Endothelial cell of umbilical vein (primary cell): ENCODE measurements around the gene RPL3. TPM values are rescaled to one million over a fixed set of nuclear protein-coding genes. Genes with fewer than 3 reads are reported as not detected.
A peak's percentile ranks its signal among the peaks of the same experiment; 100 is the strongest.

ENCODE experiments used
- BruUV-seq: library from RNA; stranded (reverse); fragments of 400-500 nt; replicated peaks from 2 replicates; lab custom pipeline; 2021; lab: Mats Ljungman, UMichigan
- CTCF ChIA-PET: fragments of 300-600, 350-600 bp; sonication (Branson Sonifier 250); formaldehyde crosslinking; loops from one replicate; lab custom pipeline; 2021; ENCODE audit warnings: antibody characterized with exemption, inconsistent platforms; lab: Charles Lee
- POLR2A ChIA-PET: fragments of 300-600, 350-600 bp; sonication (Branson Sonifier 250); formaldehyde crosslinking; loops from one replicate; lab custom pipeline; 2021; ENCODE audit warnings: antibody characterized with exemption, inconsistent platforms; lab: Charles Lee
- DNase-seq: peaks from one replicate; pipeline ENCODE4 v3.0.0-alpha.2; 2011; ENCODE audit warnings: low read depth, low spot score
- FAIRE-seq: peaks from 2 replicates; lab custom pipeline; 2011; peaks lifted over from hg19 to GRCh38; lab: Jason Lieb, UNC
- H2AFZ ChIP-seq: 2 replicates; pipeline ENCODE4 v1.6.0; 2012; ENCODE audit warnings: low read depth, low read length, control low read depth, inconsistent platforms
- H3K27ac ChIP-seq: 2 replicates; pipeline ENCODE4 v1.5.1; 2011; ENCODE audit warnings: low read depth, mild to moderate bottlenecking, control low read depth, low read length, moderate library complexity; ENCODE audit not compliant: insufficient read depth
- H3K27me3 ChIP-seq, 2 experiments: 2 replicates each; pipeline versions ENCODE4 v1.6.0 to v1.6.1; 2011; ENCODE audit warnings: low read length in 2 of 2, mixed read lengths in 1 of 2; ENCODE audit not compliant: control insufficient read depth in 2 of 2, insufficient read depth in 2 of 2
- H3K36me3 ChIP-seq, 2 experiments: 2 replicates in 1 of 2; 3 replicates in 1 of 2; pipeline ENCODE4 v1.5.1; 2011; ENCODE audit warnings: low read length in 2 of 2, mild to moderate bottlenecking in 1 of 2, moderate library complexity in 1 of 2; ENCODE audit not compliant: control insufficient read depth in 2 of 2, insufficient read depth in 2 of 2; ENCODE audit errors: extremely low read depth in 1 of 2
- H3K4me1 ChIP-seq: 3 replicates; pipeline ENCODE4 v1.5.1; 2011; ENCODE audit warnings: mild to moderate bottlenecking, low read length; ENCODE audit not compliant: control insufficient read depth, insufficient read depth; ENCODE audit errors: extremely low read depth
- H3K4me2 ChIP-seq: 2 replicates; pipeline ENCODE4 v1.6.1; 2011; ENCODE audit warnings: low read length, control low read depth, mixed read lengths; ENCODE audit not compliant: insufficient read depth
- H3K4me3 ChIP-seq, 3 experiments: fragments of 200-600 bp in 1 of 3; sonication (generic), shearing (Covaris generic) in 1 of 3; replicated peaks in 1 of 3; 2 replicates each; pipeline ENCODE4 v1.5.1; 2011 to 2016; ENCODE audit warnings: control low read depth in 3 of 3, low read length in 3 of 3, mild to moderate bottlenecking in 2 of 3, inconsistent platforms in 1 of 3, low read depth in 1 of 3, moderate library complexity in 1 of 3; ENCODE audit not compliant: insufficient read depth in 1 of 3
- H3K79me2 ChIP-seq: 2 replicates; pipeline ENCODE4 v1.6.0; 2012; ENCODE audit warnings: low read length, inconsistent platforms; ENCODE audit not compliant: control insufficient read depth, insufficient read depth
- H3K9ac ChIP-seq: replicated peaks from 2 replicates; pipeline ENCODE3; 2011; ENCODE audit warnings: low read length, control low read depth; ENCODE audit not compliant: insufficient read depth; ENCODE audit errors: extremely low read depth
- H3K9me1 ChIP-seq: replicated peaks from 3 replicates; pipeline ENCODE4 v1.6.0; 2011; ENCODE audit warnings: mild to moderate bottlenecking, low read length; ENCODE audit not compliant: control insufficient read depth, insufficient read depth; ENCODE audit errors: extremely low read depth
- H3K9me3 ChIP-seq: replicated peaks from 2 replicates; pipeline ENCODE4 v1.5.1; 2012; ENCODE audit warnings: low read length, inconsistent platforms; ENCODE audit not compliant: control insufficient read depth, insufficient read depth
- H4K20me1 ChIP-seq: replicated peaks from 2 replicates; pipeline ENCODE3; 2011; ENCODE audit warnings: mild to moderate bottlenecking, low read length; ENCODE audit not compliant: control insufficient read depth, insufficient read depth; ENCODE audit errors: extremely low read depth
- CTCF ChIP-seq, 2 donors: IDR thresholded peaks; 1 replicate in 1 of 2; 2 replicates in 1 of 2; pipeline ENCODE4 v1.5.1; 2011; ENCODE audit warnings: low read length in 2 of 2, mild to moderate bottlenecking in 2 of 2, moderate library complexity in 2 of 2, control low read depth in 1 of 2, inconsistent platforms in 1 of 2, low read depth in 1 of 2; ENCODE audit not compliant: insufficient read depth in 1 of 2; ENCODE audit errors: extremely low read depth in 1 of 2
- FOS ChIP-seq: IDR thresholded peaks from 2 replicates; pipeline ENCODE4 v1.6.1; 2011; ENCODE audit warnings: mild to moderate bottlenecking, low read length, moderate library complexity, borderline replicate concordance; ENCODE audit not compliant: insufficient read depth
- GATA2 ChIP-seq: IDR thresholded peaks from 2 replicates; pipeline ENCODE4 v1.7.0; 2011; ENCODE audit warnings: low read depth, mild to moderate bottlenecking, moderate library complexity, mixed read lengths, low read length; ENCODE audit not compliant: insufficient read length, insufficient read depth
- JUN ChIP-seq: IDR thresholded peaks from 2 replicates; pipeline ENCODE4 v1.6.1; 2011; ENCODE audit warnings: borderline replicate concordance, low read depth; ENCODE audit not compliant: insufficient read length, insufficient read depth
- MYC ChIP-seq: IDR thresholded peaks from one replicate; pipeline ENCODE4 v1.6.1; 2011; ENCODE audit warnings: mild to moderate bottlenecking, low read depth, low read length
- POLR2A ChIP-seq: IDR thresholded peaks from 2 replicates; pipeline ENCODE4 v1.6.1; 2012; ENCODE audit warnings: low read depth, mild to moderate bottlenecking, control low read depth, low read length
- POLR2AphosphoS5 ChIP-seq: IDR thresholded peaks from 2 replicates; pipeline ENCODE4 v1.6.1; 2012; ENCODE audit warnings: low read depth, mild to moderate bottlenecking, control low read depth, low read length, moderate library complexity; ENCODE audit not compliant: insufficient read depth
- dilution Hi-C: fragments of 300-500 bp; cut with MboI; formaldehyde crosslinking; loops from one replicate; pipeline ENCODE4 v1.15.0; 2019; ENCODE audit warnings: low sequenced_read_pairs; ENCODE audit not compliant: extremely low pct_ligation_motif_present
- intact Hi-C: fragments of 100-400 bp; cut with micrococcal nuclease; formaldehyde crosslinking; loops from one replicate; pipeline ENCODE4 v1.10.0; 2022
- polyA plus RNA-seq, 4 experiments: library from polyadenylated mRNA; depleted of rRNA in 3 of 4; stranded (reverse) in 3 of 4; unstranded in 1 of 4; fragments of >200 nt; gene quantifications; 2 replicates each; pipeline versions ENCODE4 v1.2.1 to v1.2.3, GENCODE V29; 2011 to 2012; ENCODE audit warnings: missing spikeins in 1 of 4
- total RNA-seq: library from RNA; stranded (reverse); gene quantifications from 2 replicates; pipeline ENCODE4 v1.2.3, GENCODE V29; 2021

RPL3 gene
- total and polyA plus RNA-seq, 2 donors (not counting 3 experiments of a cell fraction or from before 2014, with no cell fraction given) = 1,954 to 4,065 TPM

GRCh38 chr22:39270280-39270679 lies 49.1 kb downstream of the RPL3 start:
- peak; percentile 22 for DNase-seq
- dilution Hi-C loops = no loop called here
- CTCF ChIA-PET = interaction anchor here (1.8 kb wide), 1 partner anchor 22 kb away, joined by 5 read pairs; no protein-coding TSS in a partner anchor
- FAIRE-seq = peak; percentile 21
- H2AFZ ChIP-seq = no peak overlapping the region
- H3K36me3 ChIP-seq = no peaks in the 10 kb centered on the region
- peaks cover 18% of the 10 kb centered on the region for H3K4me1 ChIP-seq
- TF ChIP-seq JUN (no peak), POLR2A (no peak), MYC (no peak), GATA2 (no peak), CTCF (IDR thresholded peaks at IDR 0.05; ENCODE audit: extremely low read depth in 1 of 2, insufficient read depth in 1 of 2, low read depth in 1 of 2, low read length in 2 of 2) (no peak), FOS (no peak), POLR2AphosphoS5 (no peak)
- H3K9me3 ChIP-seq = no peaks in the 10 kb centered on the region
- H3K27ac ChIP-seq = no peak overlapping the region
- POLR2A ChIA-PET = no interaction called here
- no peaks in the 10 kb centered on the region for H3K9me1 ChIP-seq
- no peak overlapping the region for H3K4me2 ChIP-seq
- no TSS peak for BruUV-seq
- H3K4me3 ChIP-seq = no peak overlapping the region
- no peaks in the 10 kb centered on the region for H3K79me2 ChIP-seq
- H4K20me1 ChIP-seq = no peaks in the 10 kb centered on the region
- intact Hi-C loops = no loop called here
- no peak overlapping the region for H3K9ac ChIP-seq
- no peaks in the 10 kb centered on the region for H3K27me3 ChIP-seq
